Erythroblast (primary cell): ENCODE measurements around the gene TUFT1.

Source experiments
- DNase-seq, 2 experiments: peaks; one replicate each; lab custom pipeline; 2025; lab: John Stamatoyannopoulos, UW
- GATA1 ChIP-seq: IDR thresholded peaks from 2 replicates; pipeline ENCODE4 v1.6.1; 2011; ENCODE audit warnings: low read depth, mild to moderate bottlenecking, control low read depth, low read length, moderate library complexity
- POLR2A ChIP-seq: IDR thresholded peaks from 2 replicates; pipeline ENCODE4 v1.6.1; 2011; ENCODE audit warnings: mild to moderate bottlenecking, low read length

The TUFT1 gene

DNA sequence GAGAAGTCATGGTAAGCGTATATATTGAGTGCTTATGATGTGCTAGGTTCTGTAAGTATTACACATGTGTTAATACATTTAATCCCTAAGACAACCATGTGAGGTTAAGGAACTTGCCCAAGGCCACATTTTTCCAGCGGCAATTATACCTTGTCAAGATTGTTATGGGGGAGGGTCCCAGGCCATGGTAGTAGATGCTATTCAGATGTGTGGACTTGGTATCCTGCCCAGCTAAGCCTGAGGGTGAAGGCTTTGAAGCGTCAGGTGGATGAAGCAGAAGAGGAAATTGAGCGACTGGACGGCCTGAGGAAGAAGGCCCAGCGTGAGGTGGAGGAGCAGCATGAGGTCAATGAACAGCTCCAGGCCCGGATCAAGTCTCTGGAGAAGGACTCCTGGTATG is 3.6 kb upstream of the TUFT1 start:
- TF ChIP-seq GATA1 (no peak), POLR2A (no peak)
- no peak for DNase-seq

GRCh38 chr1:151537112-151537511 is 3.0 kb upstream of the TUFT1 start:
- peak in 1 of 2 experiments; percentile 13 for DNase-seq
- TF ChIP-seq GATA1 (no peak), POLR2A (no peak)

- peak; percentile 91 to 94 for DNase-seq
Measured at GRCh38 chr1:151539321-151540020, 638 bp upstream of the TUFT1 start.

DNA sequence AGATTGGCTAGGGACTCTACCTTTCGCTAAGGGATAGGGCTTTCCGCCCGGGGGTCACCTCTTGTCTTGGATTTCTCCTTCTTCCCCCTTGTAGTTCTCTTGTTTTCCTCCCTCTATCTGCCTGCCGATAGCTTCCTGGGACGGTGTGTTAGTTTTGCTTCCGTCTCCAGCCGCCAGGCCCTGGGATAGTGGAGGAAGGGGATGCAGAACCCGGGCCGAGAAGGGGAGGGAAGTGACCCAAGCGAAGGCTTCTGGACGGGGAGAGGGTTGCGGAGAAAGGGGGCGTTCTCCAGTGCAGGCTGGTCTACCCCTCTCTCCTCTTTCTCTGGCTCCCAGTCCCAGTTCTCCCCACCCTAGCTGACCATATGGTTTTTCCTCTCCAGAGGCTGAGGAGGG is 871 bp downstream of the TUFT1 start:
- DNase-seq: peak in 1 of 2 experiments; percentile 58
- TF ChIP-seq POLR2A (no peak), GATA1 (no peak)

More at GRCh38 chr1:151539321-151540020, 638 bp upstream of the TUFT1 start:
- TF ChIP-seq POLR2A: no peak
- no peak for TF ChIP-seq GATA1

GRCh38 chr1:151541752-151542151 is 1.6 kb downstream of the TUFT1 start:
- TF ChIP-seq POLR2A (no peak), GATA1 (no peak)
- DNase-seq: no peak

- TF ChIP-seq GATA1 (no peak), POLR2A (no peak)
- DNase-seq: no peak
Measured at GRCh38 chr1:151542710-151543129, 2.6 kb downstream of the TUFT1 start.

- DNase-seq: no peak
- no peak for TF ChIP-seq GATA1
- no peak for TF ChIP-seq POLR2A
Measured at GRCh38 chr1:151545542-151545941, 5.4 kb downstream of the TUFT1 start.

GRCh38 chr1:151546011-151546925 is 6.2 kb downstream of the TUFT1 start:
- TF ChIP-seq POLR2A (no peak), GATA1 (no peak)
- DNase-seq: no peak

- no peak for DNase-seq
- no peak for TF ChIP-seq GATA1
- TF ChIP-seq POLR2A: no peak
Measured at GRCh38 chr1:151547119-151547899, 7.2 kb downstream of the TUFT1 start.

- no peak for TF ChIP-seq GATA1
- no peak for TF ChIP-seq POLR2A
- no peak for DNase-seq
Measured at GRCh38 chr1:151547900-151548230, 7.8 kb downstream of the TUFT1 start.

DNA sequence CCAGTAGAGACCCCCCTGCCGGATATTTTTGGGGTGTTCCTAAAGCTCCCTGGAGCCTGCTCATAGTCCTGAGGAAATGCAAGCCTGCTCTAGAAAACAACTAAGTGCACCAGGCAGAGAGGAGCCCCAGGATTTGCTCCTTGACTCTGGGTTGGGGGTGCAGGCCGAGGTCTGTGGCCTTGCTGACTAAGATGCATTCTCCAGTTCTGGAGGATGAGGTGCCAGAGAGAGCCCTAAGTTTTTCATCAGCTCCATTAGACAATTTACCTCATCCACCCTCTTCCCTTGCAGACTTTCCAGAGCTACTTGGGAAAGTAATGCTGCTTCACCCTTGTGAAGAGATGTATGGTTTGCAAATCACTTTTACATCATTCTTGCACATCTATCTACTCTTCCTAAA is 9.1 kb downstream of the TUFT1 start:
- DNase-seq: no peak
- TF ChIP-seq GATA1: no peak
- no peak for TF ChIP-seq POLR2A

DNA sequence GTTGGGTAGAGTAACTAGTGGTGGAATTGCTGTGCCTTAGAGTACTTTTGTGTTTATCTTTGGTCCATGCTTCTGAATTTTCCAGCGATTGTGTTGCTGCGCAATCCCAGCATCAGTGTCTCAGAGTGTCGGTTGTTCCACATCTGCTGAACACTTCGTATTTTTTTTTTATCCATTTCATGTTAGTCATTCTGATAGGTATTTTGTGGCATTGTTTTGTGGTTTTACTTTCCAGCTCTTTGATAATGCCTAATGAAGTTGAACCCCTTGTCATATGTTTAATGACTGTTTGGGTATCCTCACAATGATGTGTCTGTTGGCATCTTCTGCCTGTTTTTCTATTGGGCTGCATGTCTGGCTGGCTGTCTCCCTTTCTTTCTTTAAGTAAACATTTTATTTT is 13.6 kb downstream of the TUFT1 start:
- TF ChIP-seq GATA1 (no peak), POLR2A (no peak)
- DNase-seq: no peak

DNA sequence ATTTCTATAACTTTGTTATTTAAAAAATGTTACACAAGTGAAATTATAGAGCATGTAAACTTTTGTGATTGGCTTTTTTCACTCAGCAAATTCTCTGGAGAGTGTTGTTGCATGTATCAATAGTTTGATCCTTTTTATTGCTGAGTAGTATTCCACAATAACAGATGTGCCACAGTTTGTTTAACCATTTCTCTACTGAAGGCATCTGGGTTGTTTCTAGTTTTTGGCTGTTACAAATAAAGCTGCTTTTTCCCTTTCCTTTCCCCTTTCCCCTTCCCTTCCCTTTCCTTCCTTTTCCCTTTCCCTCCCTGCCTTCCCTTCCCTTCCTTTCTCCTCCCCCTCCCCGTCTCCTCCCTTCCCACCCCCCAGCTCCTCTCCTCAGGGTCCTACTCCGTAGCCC is 15.9 kb downstream of the TUFT1 start:
- TF ChIP-seq GATA1 (no peak), POLR2A (no peak)
- no peak for DNase-seq
